MM.1S (cell line): ENCODE data around the gene CCDC87.

Experiments
- DNase-seq: peaks from one replicate; pipeline ENCODE4 v3.0.0-alpha.2; 2015
- H2AFZ ChIP-seq: fragments of 300-600 bp; sonication (generic); 2 replicates; pipeline ENCODE4 v1.6.0; 2016; ENCODE audit warnings: antibody characterized with exemption, low read length
- H3F3A ChIP-seq: fragments of 300-600 bp; sonication (generic); 2 replicates; pipeline ENCODE4 v1.6.1; 2016; ENCODE audit warnings: mild to moderate bottlenecking, antibody characterized with exemption, low read length, moderate library complexity, mixed read lengths; ENCODE audit not compliant: insufficient read depth
- H3K27ac ChIP-seq: fragments of 300-600 bp; sonication (generic); 2 replicates; pipeline ENCODE4 v1.5.1; 2016; ENCODE audit warnings: mild to moderate bottlenecking, low read length
- H3K27me3 ChIP-seq: fragments of 300-600 bp; sonication (generic); replicated peaks from 2 replicates; pipeline ENCODE4 v1.6.0; 2016; ENCODE audit warnings: low read length; ENCODE audit not compliant: insufficient read depth
- H3K36me3 ChIP-seq: fragments of 300-600 bp; sonication (generic); replicated peaks from 2 replicates; pipeline ENCODE4 v1.6.1; 2016; ENCODE audit warnings: mild to moderate bottlenecking, low read length, mixed read lengths; ENCODE audit not compliant: insufficient read depth
- H3K4me1 ChIP-seq: fragments of 300-600 bp; sonication (generic); 2 replicates; pipeline ENCODE4 v1.6.1; 2016; ENCODE audit warnings: low read length, mixed read lengths
- H3K4me2 ChIP-seq: fragments of 300-600 bp; sonication (generic); 2 replicates; pipeline ENCODE4 v1.6.0; 2016; ENCODE audit warnings: low read depth, low read length
- H3K4me3 ChIP-seq: fragments of 300-600 bp; sonication (generic); 2 replicates; pipeline ENCODE4 v1.5.1; 2016; ENCODE audit warnings: low read length, mixed read lengths
- H3K79me2 ChIP-seq: fragments of 300-600 bp; sonication (generic); 2 replicates; pipeline ENCODE4 v1.6.1; 2016; ENCODE audit warnings: mixed run types, low read length, mixed read lengths
- H3K9ac ChIP-seq: fragments of 300-600 bp; sonication (generic); 2 replicates; pipeline ENCODE4 v1.6.1; 2016; ENCODE audit warnings: low read length, mixed read lengths
- H3K9me2 ChIP-seq: fragments of 300-600 bp; sonication (generic); replicated peaks from 2 replicates; pipeline ENCODE4 v1.6.1; 2016; ENCODE audit warnings: mild to moderate bottlenecking, low read length, mixed read lengths; ENCODE audit not compliant: insufficient read depth
- H3K9me3 ChIP-seq: fragments of 300-600 bp; sonication (generic); replicated peaks from 2 replicates; pipeline ENCODE4 v1.6.1; 2016; ENCODE audit warnings: mild to moderate bottlenecking, low read length, mixed read lengths; ENCODE audit not compliant: insufficient read depth
- H4K20me1 ChIP-seq: fragments of 300-600 bp; sonication (generic); 2 replicates; pipeline ENCODE4 v1.6.1; 2016; ENCODE audit warnings: mild to moderate bottlenecking, low read length, moderate library complexity, mixed read lengths; ENCODE audit not compliant: insufficient read depth
- CTCF ChIP-seq: fragments of 300-600 bp; sonication (generic); IDR thresholded peaks from 2 replicates; pipeline ENCODE4 v1.5.1; 2016; ENCODE audit warnings: antibody characterized with exemption, low read length, mixed read lengths
- EZH2 ChIP-seq: fragments of 300-600 bp; sonication (generic); optimal IDR thresholded peaks from 2 replicates; pipeline ENCODE3; 2017; ENCODE audit warnings: low read depth, mild to moderate bottlenecking, antibody characterized with exemption, low read length, mixed read lengths
- EZH2phosphoT487 ChIP-seq: fragments of 300-600 bp; sonication (generic); IDR thresholded peaks from 2 replicates; pipeline ENCODE4 v1.6.1; 2018; ENCODE audit warnings: antibody characterized with exemption, low read length

The CCDC87 gene

DNA sequence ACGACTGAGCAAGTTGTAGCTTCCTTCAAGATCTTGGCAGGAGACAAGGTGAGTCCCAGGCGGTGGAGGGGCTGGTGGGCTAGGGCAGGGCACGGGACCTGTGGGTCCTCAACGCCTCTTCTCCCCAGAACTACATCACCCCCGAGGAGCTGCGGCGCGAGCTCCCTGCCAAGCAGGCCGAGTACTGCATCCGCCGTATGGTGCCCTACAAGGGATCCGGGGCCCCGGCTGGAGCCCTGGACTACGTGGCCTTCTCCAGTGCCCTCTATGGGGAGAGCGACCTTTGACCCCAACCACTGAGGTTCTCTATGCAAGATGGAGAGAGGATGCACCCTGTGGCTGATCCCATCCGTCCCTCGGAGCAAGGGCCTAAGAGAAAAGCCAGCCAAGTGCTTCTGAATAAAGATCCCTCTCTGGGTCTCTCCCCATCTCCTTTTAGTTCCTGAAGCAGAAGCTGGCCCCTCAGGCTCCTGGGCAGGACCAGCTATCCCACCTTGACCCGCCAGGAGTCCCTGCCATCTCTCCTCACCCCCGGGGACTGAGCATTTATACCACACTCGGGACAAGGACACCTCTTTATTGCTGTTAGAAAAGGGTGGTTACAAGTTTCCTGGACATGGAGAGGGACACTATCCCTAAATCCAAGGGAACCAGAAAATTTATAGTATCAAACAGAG, 29.8 kb downstream of the CCDC87 start:
- no peaks in the 10 kb centered on the region for H4K20me1 ChIP-seq
- no peak overlapping the region for H3K4me3 ChIP-seq
- H3K36me3 ChIP-seq, result no peaks in the 10 kb centered on the region

DNA sequence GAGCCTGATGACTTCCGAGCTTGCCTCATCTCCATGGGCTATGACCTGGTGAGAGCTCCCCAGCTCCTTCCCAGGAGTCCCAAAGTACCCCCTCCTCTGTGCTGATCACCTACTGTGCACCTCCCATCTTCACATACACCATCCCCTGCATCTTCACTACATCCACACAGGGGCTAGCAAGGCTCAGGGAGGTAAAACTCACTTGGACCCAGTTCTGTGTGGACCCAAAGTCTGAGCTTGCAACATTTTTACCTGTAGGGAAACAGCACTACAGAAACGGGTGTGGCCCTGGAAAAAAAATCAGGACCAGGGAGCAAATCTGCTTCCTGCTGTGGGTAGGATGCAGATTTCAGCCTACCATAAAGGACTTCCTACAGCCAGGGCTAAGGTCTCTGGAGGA, 30.6 kb downstream of the CCDC87 start:
- Histone ChIP-seq H3K9ac (no peak overlapping the region), H3K36me3 (no peaks in the 10 kb centered on the region), H3K9me2 (no peaks in the 10 kb centered on the region), H3K4me2 (no peak overlapping the region), H3K4me3 (no peak overlapping the region), H3F3A (no peaks in the 10 kb centered on the region), H2AFZ (no peak overlapping the region), H3K9me3 (no peaks in the 10 kb centered on the region), H4K20me1 (no peaks in the 10 kb centered on the region), H3K27ac (no peak overlapping the region), H3K27me3 (peaks cover 88% of the 10 kb centered on the region), H3K79me2 (no peaks in the 10 kb centered on the region), H3K4me1 (no peaks in the 10 kb centered on the region)
- DNase-seq, result no peak
- TF ChIP-seq EZH2phosphoT487 (no peak), EZH2 (no peak), CTCF (no peak)

More for the DNA sequence above, 29.8 kb downstream of the CCDC87 start:
- peaks cover 88% of the 10 kb centered on the region for H3K27me3 ChIP-seq
- no peak overlapping the region for H3K4me2 ChIP-seq
- H3K4me1 ChIP-seq, result no peaks in the 10 kb centered on the region
- TF ChIP-seq CTCF, result no peak
- TF ChIP-seq EZH2, result no peak
- no peak for TF ChIP-seq EZH2phosphoT487
- no peak overlapping the region for H3K27ac ChIP-seq
- H3K9ac ChIP-seq, result no peak overlapping the region
- H3F3A ChIP-seq, result no peaks in the 10 kb centered on the region
- no peaks in the 10 kb centered on the region for H3K79me2 ChIP-seq
- no peaks in the 10 kb centered on the region for H3K9me2 ChIP-seq
- no peak for DNase-seq
- no peaks in the 10 kb centered on the region for H3K9me3 ChIP-seq
- H2AFZ ChIP-seq, result no peak overlapping the region

DNA sequence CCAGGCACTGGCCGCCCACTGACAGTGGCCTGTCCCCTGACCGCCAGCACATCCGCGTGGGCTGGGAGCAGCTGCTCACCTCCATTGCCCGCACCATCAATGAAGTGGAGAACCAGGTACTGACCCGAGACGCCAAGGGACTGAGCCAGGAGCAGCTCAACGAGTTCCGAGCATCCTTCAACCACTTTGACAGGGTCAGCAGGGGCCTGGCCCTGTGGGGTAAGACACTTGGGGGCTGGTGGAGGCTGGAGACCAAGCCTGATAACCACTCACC, 31.0 kb downstream of the CCDC87 start:
- Histone ChIP-seq H3K4me3 (no peak overlapping the region), H2AFZ (no peak overlapping the region), H3K4me1 (no peaks in the 10 kb centered on the region), H3K9me3 (no peaks in the 10 kb centered on the region), H3K79me2 (no peaks in the 10 kb centered on the region), H3K9me2 (no peaks in the 10 kb centered on the region), H3K27ac (no peak overlapping the region), H3F3A (no peaks in the 10 kb centered on the region), H3K36me3 (no peaks in the 10 kb centered on the region), H3K27me3 (peaks cover 88% of the 10 kb centered on the region), H3K4me2 (no peak overlapping the region), H4K20me1 (no peaks in the 10 kb centered on the region), H3K9ac (no peak overlapping the region)
- DNase-seq, result no peak
- no peak for TF ChIP-seq EZH2phosphoT487
- TF ChIP-seq CTCF, result no peak
- no peak for TF ChIP-seq EZH2
